ENCODE results near the gene MED29.

The MED29 gene

DNA sequence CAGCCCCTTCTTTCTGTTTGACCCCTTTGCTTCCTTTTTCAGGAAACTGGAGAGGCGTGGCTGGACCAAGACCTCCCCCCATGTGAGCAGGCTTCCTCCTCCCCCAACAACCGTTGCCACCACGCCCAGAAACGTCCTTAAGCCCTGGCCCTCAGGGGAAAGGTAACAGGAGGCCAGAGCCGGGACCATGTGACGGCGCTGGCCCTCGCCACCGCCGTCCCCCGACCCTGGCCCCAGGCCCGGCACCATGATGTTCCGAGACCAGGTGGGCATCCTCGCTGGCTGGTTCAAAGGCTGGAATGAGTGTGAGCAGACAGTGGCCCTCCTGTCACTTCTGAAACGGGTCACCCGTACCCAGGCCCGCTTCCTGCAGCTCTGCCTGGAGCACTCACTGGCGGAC lies 34.5 kb upstream of the MED29 start:
- no peak for TF ChIP-seq CTCF (IDR thresholded peaks at IDR 0.05; ENCODE audit: low read depth, low read length)
- H3K4me3 ChIP-seq (ENCODE audit: low read depth, low read length), result no peak overlapping the region
- in situ Hi-C loops (cut with HindIII; ENCODE audit: low sequenced_read_pairs), result no loop called here
- no peak for DNase-seq (ENCODE audit: low read depth, low spot score)

DNA sequence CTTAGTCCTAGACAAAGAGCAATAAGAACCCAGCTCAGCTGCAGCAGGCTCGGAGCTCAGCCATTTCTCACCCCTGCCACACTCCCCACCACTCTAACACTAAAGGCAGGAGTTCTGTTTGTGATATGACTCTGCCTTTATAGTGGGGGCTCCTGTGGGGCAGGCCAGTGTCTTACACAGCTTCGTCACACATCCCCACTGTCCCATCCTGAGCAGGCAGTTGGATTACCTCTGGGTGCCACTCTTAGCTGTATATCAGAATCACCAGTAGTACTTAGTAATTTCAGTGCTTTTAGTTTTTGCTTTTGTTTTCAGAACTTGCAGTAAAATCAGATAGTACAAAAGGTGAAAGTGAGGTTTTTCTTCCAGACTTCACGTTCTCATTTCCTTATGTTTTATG lies 32.2 kb upstream of the MED29 start:
- TF ChIP-seq CTCF (IDR thresholded peaks at IDR 0.05; ENCODE audit: low read depth, low read length), result no peak
- H3K4me3 ChIP-seq (ENCODE audit: low read depth, low read length), result no peak overlapping the region
- DNase-seq (ENCODE audit: low read depth, low spot score), result no peak
- in situ Hi-C loops (cut with HindIII; ENCODE audit: low sequenced_read_pairs), result no loop called here

GRCh38 chr19:39360599-39360998 lies 30.6 kb upstream of the MED29 start:
- no peak for TF ChIP-seq CTCF (IDR thresholded peaks at IDR 0.05; ENCODE audit: low read depth, low read length)
- no peak for DNase-seq (ENCODE audit: low read depth, low spot score)
- in situ Hi-C loops (cut with HindIII; ENCODE audit: low sequenced_read_pairs), result no loop called here
- no peak overlapping the region for H3K4me3 ChIP-seq (ENCODE audit: low read depth, low read length)

- peak; percentile 78 for DNase-seq (ENCODE audit: low read depth, low spot score)
- in situ Hi-C loops (cut with HindIII; ENCODE audit: low sequenced_read_pairs), result no loop called here
- H3K4me3 ChIP-seq (ENCODE audit: low read depth, low read length), result no peak overlapping the region
- TF ChIP-seq CTCF (IDR thresholded peaks at IDR 0.05; ENCODE audit: low read depth, low read length), result no peak
Measured at GRCh38 chr19:39362682-39363657, 28.2 kb upstream of the MED29 start.

GRCh38 chr19:39363901-39364457 lies 27.2 kb upstream of the MED29 start:
- in situ Hi-C loops (cut with HindIII; ENCODE audit: low sequenced_read_pairs), result no loop called here
- DNase-seq (ENCODE audit: low read depth, low spot score), result peak; percentile 37
- H3K4me3 ChIP-seq (ENCODE audit: low read depth, low read length), result no peak overlapping the region
- no peak for TF ChIP-seq CTCF (IDR thresholded peaks at IDR 0.05; ENCODE audit: low read depth, low read length)

GRCh38 chr19:39365531-39365930 lies 25.6 kb upstream of the MED29 start:
- in situ Hi-C loops (cut with HindIII; ENCODE audit: low sequenced_read_pairs), result no loop called here
- no peak for TF ChIP-seq CTCF (IDR thresholded peaks at IDR 0.05; ENCODE audit: low read depth, low read length)
- DNase-seq (ENCODE audit: low read depth, low spot score), result no peak
- no peak overlapping the region for H3K4me3 ChIP-seq (ENCODE audit: low read depth, low read length)
